ENCODE data around the gene OBP2B.

Gene OBP2B

GRCh38 chr9:133202688-133203453, 6.2 kb downstream of the OBP2B start:
- DNase-seq (ENCODE audit: low read depth in 1 of 2, low spot score in 1 of 2), result no peak

- no peak for DNase-seq (ENCODE audit: low read depth in 1 of 2, low spot score in 1 of 2)
These were observed 6.9 kb downstream of the OBP2B start for GRCh38 chr9:133202145-133202513.

GRCh38 chr9:133201424-133202144, 7.5 kb downstream of the OBP2B start:
- no peak for DNase-seq (ENCODE audit: low read depth in 1 of 2, low spot score in 1 of 2)

GRCh38 chr9:133200631-133201030, 8.4 kb downstream of the OBP2B start:
- no peak for DNase-seq (ENCODE audit: low read depth in 1 of 2, low spot score in 1 of 2)

- peak in 1 of 2 donors; percentile 14 for DNase-seq (ENCODE audit: low read depth in 1 of 2, low spot score in 1 of 2)
These were observed 9.3 kb downstream of the OBP2B start for GRCh38 chr9:133199648-133200321.

- DNase-seq (ENCODE audit: low read depth in 1 of 2, low spot score in 1 of 2), result no peak
These were observed 14.0 kb downstream of the OBP2B start for GRCh38 chr9:133195029-133195428.

- no peak for DNase-seq (ENCODE audit: low read depth in 1 of 2, low spot score in 1 of 2)
These were observed 14.5 kb downstream of the OBP2B start for GRCh38 chr9:133194597-133194996.

GRCh38 chr9:133191989-133192388, 17.1 kb downstream of the OBP2B start:
- DNase-seq (ENCODE audit: low read depth in 1 of 2, low spot score in 1 of 2), result no peak

- no peak for DNase-seq (ENCODE audit: low read depth in 1 of 2, low spot score in 1 of 2)
These were observed 19.2 kb downstream of the OBP2B start for GRCh38 chr9:133189826-133190225.

GRCh38 chr9:133188843-133189180, 20.2 kb downstream of the OBP2B start:
- DNase-seq (ENCODE audit: low read depth in 1 of 2, low spot score in 1 of 2), result no peak

- no peak for DNase-seq (ENCODE audit: low read depth in 1 of 2, low spot score in 1 of 2)
These were observed 20.8 kb downstream of the OBP2B start for GRCh38 chr9:133188006-133188842.

GRCh38 chr9:133187561-133188005, 21.5 kb downstream of the OBP2B start:
- DNase-seq (ENCODE audit: low read depth in 1 of 2, low spot score in 1 of 2), result no peak

- DNase-seq (ENCODE audit: low read depth in 1 of 2, low spot score in 1 of 2), result no peak
These were observed 22.3 kb downstream of the OBP2B start for GRCh38 chr9:133186736-133187135.

GRCh38 chr9:133184971-133185370, 24.1 kb downstream of the OBP2B start:
- DNase-seq (ENCODE audit: low read depth in 1 of 2, low spot score in 1 of 2), result no peak

- DNase-seq (ENCODE audit: low read depth in 1 of 2, low spot score in 1 of 2), result no peak
These were observed 26.9 kb downstream of the OBP2B start for GRCh38 chr9:133182151-133182550.

GRCh38 chr9:133181561-133181960, 27.5 kb downstream of the OBP2B start:
- no peak for DNase-seq (ENCODE audit: low read depth in 1 of 2, low spot score in 1 of 2)

GRCh38 chr9:133180953-133181352, 28.1 kb downstream of the OBP2B start:
- DNase-seq (ENCODE audit: low read depth in 1 of 2, low spot score in 1 of 2), result no peak

- DNase-seq (ENCODE audit: low read depth in 1 of 2, low spot score in 1 of 2), result no peak
These were observed 36.0 kb downstream of the OBP2B start for GRCh38 chr9:133173056-133173455.

GRCh38 chr9:133171161-133171961, 37.7 kb downstream of the OBP2B start:
- no peak for DNase-seq (ENCODE audit: low read depth in 1 of 2, low spot score in 1 of 2)

- no peak for DNase-seq (ENCODE audit: low read depth in 1 of 2, low spot score in 1 of 2)
These were observed 38.3 kb downstream of the OBP2B start for GRCh38 chr9:133170716-133171115.
